Activated CD4-positive, alpha-beta T cell treated with anti-CD3 and anti-CD28 coated beads for 4 hours (primary cell): Measurements from ENCODE around the gene PLA2G2E.
"Not testable (repeated sequence)": the region's sequence is repeated elsewhere in the genome, so short reads cannot be mapped to it uniquely, and the experiment has no call there.

Source experiments
- DNase-seq, 2 donors: peaks; one replicate each; pipeline ENCODE4 v3.0.0-alpha.2; 2020

The PLA2G2E gene

GRCh38 chr1:19880841-19881240 lies 42.6 kb downstream of the PLA2G2E start:
- not testable (repeated sequence) for DNase-seq

DNA sequence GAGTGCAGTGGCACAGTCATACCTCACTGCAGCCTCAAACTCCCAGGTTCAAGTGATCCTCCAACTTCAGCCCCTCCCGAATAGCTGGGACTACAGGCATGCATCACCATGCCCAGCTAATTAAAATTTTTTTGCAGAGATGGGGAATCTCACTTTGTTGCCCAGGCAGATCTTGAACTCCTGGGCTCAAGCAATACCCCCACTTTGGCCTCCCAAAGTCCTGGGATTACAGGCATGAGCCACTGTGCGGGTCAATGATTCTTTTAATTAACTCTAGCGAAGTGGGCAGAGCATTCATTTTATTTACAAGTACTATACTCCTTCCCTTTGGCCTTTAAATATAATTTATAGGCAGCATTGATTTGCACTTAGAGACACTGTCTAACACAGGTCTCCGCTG lies 43.8 kb downstream of the PLA2G2E start:
- no peak for DNase-seq

GRCh38 chr1:19879227-19879626 lies 44.2 kb downstream of the PLA2G2E start:
- no peak for DNase-seq

- DNase-seq: no peak
Measured at GRCh38 chr1:19878637-19878985, 44.8 kb downstream of the PLA2G2E start.

DNA sequence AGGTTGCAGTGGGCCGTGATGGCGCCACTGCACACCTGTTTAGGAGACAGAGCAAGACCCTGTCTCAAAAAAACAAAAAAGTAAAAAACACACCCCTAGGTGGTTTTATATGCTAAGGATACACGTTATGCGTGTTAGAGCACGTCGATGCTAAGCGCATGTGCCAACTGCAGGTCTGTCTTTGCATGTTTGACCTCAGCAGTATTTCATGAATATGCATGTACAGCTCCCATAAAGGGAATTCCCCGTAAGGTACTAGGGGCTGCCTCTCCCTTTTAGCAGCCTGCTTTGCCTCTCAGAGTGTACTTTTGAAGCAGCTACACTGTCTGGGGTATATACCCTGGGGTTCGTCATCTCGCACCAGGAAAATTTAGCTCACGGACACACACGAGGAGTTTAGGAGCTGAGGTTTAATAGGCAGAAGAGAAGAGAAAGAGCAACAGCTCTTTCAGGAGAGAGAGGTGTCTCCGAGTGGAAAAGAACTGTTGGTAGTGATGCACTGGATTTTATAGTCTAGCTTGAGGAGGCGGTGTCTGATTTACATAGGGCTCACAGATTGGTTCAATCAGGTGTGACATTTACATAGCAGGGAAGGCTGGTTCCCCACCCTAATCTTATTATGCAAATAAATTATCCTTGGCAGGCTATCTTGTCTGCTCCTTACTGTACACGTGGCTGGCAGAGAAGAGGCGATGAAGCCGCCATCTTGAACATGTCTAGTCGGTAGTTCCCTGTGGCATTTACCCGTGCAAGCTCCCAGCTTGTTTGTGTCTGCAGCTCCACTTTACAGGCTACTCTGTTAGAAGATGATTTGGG lies 45.4 kb downstream of the PLA2G2E start:
- no peak for DNase-seq

- DNase-seq: no peak
Measured at GRCh38 chr1:19877181-19877750, 46.2 kb downstream of the PLA2G2E start.

DNA sequence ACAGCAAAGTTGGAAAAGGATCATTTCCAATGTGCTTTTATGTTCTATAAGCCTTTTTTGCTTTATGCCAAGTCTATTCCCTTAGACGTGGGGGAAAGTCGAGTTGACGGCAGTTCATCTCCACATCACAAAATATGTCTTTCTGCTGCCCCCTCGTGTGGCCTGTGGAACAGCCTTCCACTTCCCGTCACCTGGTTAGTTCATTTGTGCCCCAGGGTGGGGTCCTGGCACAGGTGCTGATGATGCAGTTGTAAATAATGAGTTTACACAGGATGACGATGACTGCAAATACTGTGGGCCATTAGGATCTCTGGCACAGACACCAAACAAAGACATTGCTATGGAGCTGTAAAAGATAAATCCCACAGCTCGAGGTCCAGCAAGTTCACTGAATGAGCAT lies 51.2 kb downstream of the PLA2G2E start:
- no peak for DNase-seq
